ENCODE data around the gene DOK3.
A peak's percentile ranks its signal among the peaks of the same experiment; 100 is the strongest.

Gene DOK3
- total RNA-seq: 1.9 to 3.7 (median 3.1) reads per million in 4 experiments

- DNase-seq: no peak
These were observed at the start of gene DOK3 for GRCh38 chr5:177509381-177509951. DOK3 (minus strand) TSS chr5:177509826; CDS start chr5:177509540, 286 bp downstream.

GRCh38 chr5:177557796-177558195 lies 48.2 kb upstream of the DOK3 start:
- no peak for DNase-seq

- no peak for DNase-seq
These were observed 47.5 kb upstream of the DOK3 start for GRCh38 chr5:177557041-177557647.

- no peak for DNase-seq
These were observed 46.0 kb upstream of the DOK3 start for GRCh38 chr5:177555665-177556064.

GRCh38 chr5:177555228-177555627 lies 45.6 kb upstream of the DOK3 start:
- DNase-seq: no peak

GRCh38 chr5:177554474-177555111 lies 45.0 kb upstream of the DOK3 start, which contains the start of gene FAM193B:
FAM193B (minus strand) TSS chr5:177554563; CDS start chr5:177554458, 105 bp downstream.
- DNase-seq: peak; percentile 94

GRCh38 chr5:177553671-177554429 lies 44.2 kb upstream of the DOK3 start:
- peak; percentile 24 for DNase-seq

GRCh38 chr5:177552839-177553455 lies 43.3 kb upstream of the DOK3 start:
- DNase-seq: no peak

GRCh38 chr5:177550122-177550521 lies 40.5 kb upstream of the DOK3 start:
- no peak for DNase-seq

- no peak for DNase-seq
These were observed 38.9 kb upstream of the DOK3 start for GRCh38 chr5:177548495-177548894.

GRCh38 chr5:177547736-177548135 lies 38.1 kb upstream of the DOK3 start:
- DNase-seq: no peak

GRCh38 chr5:177546258-177546741 lies 36.7 kb upstream of the DOK3 start:
- DNase-seq: no peak

GRCh38 chr5:177545487-177546257 lies 36.0 kb upstream of the DOK3 start:
- DNase-seq: no peak

GRCh38 chr5:177542816-177543465 lies 33.3 kb upstream of the DOK3 start:
- no peak for DNase-seq

GRCh38 chr5:177540438-177540837 lies 30.8 kb upstream of the DOK3 start:
- DNase-seq: no peak

GRCh38 chr5:177539411-177539810 lies 29.8 kb upstream of the DOK3 start:
- no peak for DNase-seq

- no peak for DNase-seq
These were observed 29.2 kb upstream of the DOK3 start for GRCh38 chr5:177538876-177539275.

GRCh38 chr5:177537389-177538361 lies 28.0 kb upstream of the DOK3 start:
- DNase-seq: no peak

GRCh38 chr5:177536386-177536785 lies 26.8 kb upstream of the DOK3 start:
- DNase-seq: no peak

- no peak for DNase-seq
These were observed 25.5 kb upstream of the DOK3 start for GRCh38 chr5:177535125-177535524.
